SKM-1 treated with dmso at 0.1 percent for 144 hours (cell line): ENCODE measurements around the gene TAPBP.

Experiments
- DNase-seq: peaks from one replicate; lab custom pipeline; 2025; ENCODE audit not compliant: unreplicated experiment; lab: John Stamatoyannopoulos, UW

Gene TAPBP

GRCh38 chr6:33249732-33250630 is 63.9 kb downstream of the TAPBP start:
- DNase-seq = no peak
